GM21786 (cell line): Measurements from ENCODE around the gene AMOT.
"Not testable (repeated sequence)": the region's sequence is repeated elsewhere in the genome, so short reads cannot be mapped to it uniquely, and the experiment has no call there.

Experiments
- ATAC-seq: cut with Tn5 transposase; IDR thresholded peaks from one replicate; pipeline ENCODE4 v1.9.1; 2021; ENCODE audit not compliant: unreplicated experiment

Gene AMOT

GRCh38 chrX:112840382-112841113 is at the start of gene AMOT:
AMOT (minus strand) TSS chrX:112840831; CDS start chrX:112823126, 17,705 bp downstream.
- ATAC-seq = peak; percentile 47

GRCh38 chrX:112889400-112889799 is 48.8 kb upstream of the AMOT start:
- ATAC-seq = peak; percentile 42

- no peak for ATAC-seq
Observed at GRCh38 chrX:112888916-112889315, 48.3 kb upstream of the AMOT start.

GRCh38 chrX:112877771-112878173 is 37.1 kb upstream of the AMOT start:
- no peak for ATAC-seq

- peak; percentile 62 for ATAC-seq
Observed at GRCh38 chrX:112874614-112875013, 34.0 kb upstream of the AMOT start.

- ATAC-seq = no peak
Observed at GRCh38 chrX:112874175-112874574, 33.5 kb upstream of the AMOT start.

- no peak for ATAC-seq
Observed at GRCh38 chrX:112868586-112868985, 28.0 kb upstream of the AMOT start.

- ATAC-seq = peak; percentile 78
Observed at GRCh38 chrX:112867570-112867969, 26.9 kb upstream of the AMOT start.

GRCh38 chrX:112866175-112866574 is 25.5 kb upstream of the AMOT start:
- no peak for ATAC-seq

GRCh38 chrX:112865464-112866025 is 24.9 kb upstream of the AMOT start:
- ATAC-seq = no peak

- no peak for ATAC-seq
Observed at GRCh38 chrX:112863850-112864249, 23.2 kb upstream of the AMOT start.

- ATAC-seq = no peak
Observed at GRCh38 chrX:112857478-112857878, 16.8 kb upstream of the AMOT start.

GRCh38 chrX:112854901-112855300 is 14.3 kb upstream of the AMOT start:
- ATAC-seq = not testable (repeated sequence)

- ATAC-seq = no peak
Observed at GRCh38 chrX:112852851-112853250, 12.2 kb upstream of the AMOT start.

- ATAC-seq = peak; percentile 65
Observed at GRCh38 chrX:112851806-112852205, 11.2 kb upstream of the AMOT start.

- peak; percentile 82 for ATAC-seq
Observed at GRCh38 chrX:112851161-112851779, 10.6 kb upstream of the AMOT start.

GRCh38 chrX:112849016-112849415 is 8.4 kb upstream of the AMOT start:
- no peak for ATAC-seq

- no peak for ATAC-seq
Observed at GRCh38 chrX:112846782-112847181, 6.2 kb upstream of the AMOT start.

- ATAC-seq = no peak
Observed at GRCh38 chrX:112846187-112846586, 5.6 kb upstream of the AMOT start.

- ATAC-seq = no peak
Observed at GRCh38 chrX:112844250-112844649, 3.6 kb upstream of the AMOT start.

GRCh38 chrX:112841820-112842157 is 1.2 kb upstream of the AMOT start:
- ATAC-seq = no peak

- ATAC-seq = peak; percentile 90
Observed at GRCh38 chrX:112841114-112841819, 636 bp upstream of the AMOT start.
